ENCODE measurements around the gene KIF17.

KIF17 gene

GRCh38 chr1:20630729-20631128 lies 87.1 kb downstream of the KIF17 start:
- H3K4me3 ChIP-seq (ENCODE audit: low read length): no peak overlapping the region
- H3K9me3 ChIP-seq (ENCODE audit: control insufficient read depth, insufficient read depth, low read length): no peaks in the 10 kb centered on the region
- H3K79me2 ChIP-seq (ENCODE audit: control insufficient read depth, low read length): no peaks in the 10 kb centered on the region
- H3K36me3 ChIP-seq (ENCODE audit: control insufficient read depth, low read length): no peaks in the 10 kb centered on the region
- H3K27me3 ChIP-seq (ENCODE audit: control insufficient read depth, low read length): peaks cover 11% of the 10 kb centered on the region
- no peaks in the 10 kb centered on the region for H3K9me2 ChIP-seq (replicated peaks; ENCODE audit: control insufficient read depth, low read length)
- TF ChIP-seq CTCF (IDR thresholded peaks at IDR 0.05; ENCODE audit: low read depth, low read length, poor library complexity, severe bottlenecking) (no peak), EZH2phosphoT487 (IDR thresholded peaks at IDR 0.05; ENCODE audit: borderline replicate concordance, low read length) (no peak)
- H3K27ac ChIP-seq (ENCODE audit: low read depth, low read length): no peak overlapping the region
- no peak overlapping the region for H3K4me2 ChIP-seq (ENCODE audit: low read length)
- no peaks in the 10 kb centered on the region for H3F3A ChIP-seq (ENCODE audit: control insufficient read depth, insufficient read depth)
- peaks cover 12% of the 10 kb centered on the region for H3K4me1 ChIP-seq (ENCODE audit: control insufficient read depth, low read length)
- no peaks in the 10 kb centered on the region for H4K20me1 ChIP-seq (ENCODE audit: control insufficient read depth, insufficient read depth, low read depth, low read length)

- no peak overlapping the region for H3K4me2 ChIP-seq (ENCODE audit: low read length)
Observed at GRCh38 chr1:20626524-20626923, 91.3 kb downstream of the KIF17 start.

GRCh38 chr1:20626098-20626427 lies 91.7 kb downstream of the KIF17 start:
- TF ChIP-seq EZH2phosphoT487 (IDR thresholded peaks at IDR 0.05; ENCODE audit: borderline replicate concordance, low read length) (no peak), CTCF (IDR thresholded peaks at IDR 0.05; ENCODE audit: low read depth, low read length, poor library complexity, severe bottlenecking) (no peak)

More at GRCh38 chr1:20626524-20626923, 91.3 kb downstream of the KIF17 start:
- Histone ChIP-seq H3K9me3 (ENCODE audit: control insufficient read depth, insufficient read depth, low read length) (no peaks in the 10 kb centered on the region), H3K36me3 (ENCODE audit: control insufficient read depth, low read length) (no peaks in the 10 kb centered on the region), H4K20me1 (ENCODE audit: control insufficient read depth, insufficient read depth, low read depth, low read length) (no peaks in the 10 kb centered on the region), H3K4me3 (ENCODE audit: low read length) (no peak overlapping the region), H3K27me3 (ENCODE audit: control insufficient read depth, low read length) (peaks cover 11% of the 10 kb centered on the region), H3K9me2 (replicated peaks; ENCODE audit: control insufficient read depth, low read length) (no peaks in the 10 kb centered on the region), H3K79me2 (ENCODE audit: control insufficient read depth, low read length) (no peaks in the 10 kb centered on the region), H3F3A (ENCODE audit: control insufficient read depth, insufficient read depth) (no peaks in the 10 kb centered on the region), H3K27ac (ENCODE audit: low read depth, low read length) (no peak overlapping the region), H3K4me1 (ENCODE audit: control insufficient read depth, low read length) (no peaks in the 10 kb centered on the region)
- no peak for TF ChIP-seq CTCF (IDR thresholded peaks at IDR 0.05; ENCODE audit: low read depth, low read length, poor library complexity, severe bottlenecking)
- no peak for TF ChIP-seq EZH2phosphoT487 (IDR thresholded peaks at IDR 0.05; ENCODE audit: borderline replicate concordance, low read length)

More at GRCh38 chr1:20626098-20626427, 91.7 kb downstream of the KIF17 start:
- no peak overlapping the region for H3K4me2 ChIP-seq (ENCODE audit: low read length)
- no peaks in the 10 kb centered on the region for H3K4me1 ChIP-seq (ENCODE audit: control insufficient read depth, low read length)
- H4K20me1 ChIP-seq (ENCODE audit: control insufficient read depth, insufficient read depth, low read depth, low read length): no peaks in the 10 kb centered on the region
- H3K27ac ChIP-seq (ENCODE audit: low read depth, low read length): no peak overlapping the region
- H3K36me3 ChIP-seq (ENCODE audit: control insufficient read depth, low read length): no peaks in the 10 kb centered on the region
- peaks cover 11% of the 10 kb centered on the region for H3K27me3 ChIP-seq (ENCODE audit: control insufficient read depth, low read length)
- no peaks in the 10 kb centered on the region for H3K9me3 ChIP-seq (ENCODE audit: control insufficient read depth, insufficient read depth, low read length)
- no peaks in the 10 kb centered on the region for H3F3A ChIP-seq (ENCODE audit: control insufficient read depth, insufficient read depth)
- no peaks in the 10 kb centered on the region for H3K79me2 ChIP-seq (ENCODE audit: control insufficient read depth, low read length)
- no peaks in the 10 kb centered on the region for H3K9me2 ChIP-seq (replicated peaks; ENCODE audit: control insufficient read depth, low read length)
- H3K4me3 ChIP-seq (ENCODE audit: low read length): no peak overlapping the region

Measured in DOHH2 (cell line).